Amniotic epithelial cell (primary cell): ENCODE data around the gene MYO1F.

Source experiments
- DNase-seq: peaks from one replicate; pipeline ENCODE4 v3.0.0-alpha.2; 2010; ENCODE audit warnings: low read depth

Gene MYO1F

DNA sequence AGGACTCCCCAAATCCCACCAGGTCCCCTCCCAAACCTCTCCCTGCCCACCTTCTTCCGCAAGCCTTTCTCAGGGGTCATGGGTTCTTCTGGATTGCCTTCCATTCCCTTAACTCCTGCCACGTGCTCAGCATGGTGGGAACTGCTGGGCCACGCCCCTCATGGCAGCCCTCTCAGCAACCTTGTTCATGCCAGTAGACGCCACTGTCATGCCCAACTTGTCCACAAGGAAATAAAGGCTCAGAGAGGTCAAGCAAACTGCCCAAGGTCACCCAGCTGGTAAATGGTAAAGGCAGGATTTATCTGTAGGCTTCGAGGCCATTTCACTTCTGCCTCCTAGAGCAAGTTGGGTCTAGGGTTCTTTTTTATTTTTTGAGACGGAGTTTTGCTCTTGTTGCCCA is 85.7 kb downstream of the MYO1F start:
- no peak for DNase-seq

DNA sequence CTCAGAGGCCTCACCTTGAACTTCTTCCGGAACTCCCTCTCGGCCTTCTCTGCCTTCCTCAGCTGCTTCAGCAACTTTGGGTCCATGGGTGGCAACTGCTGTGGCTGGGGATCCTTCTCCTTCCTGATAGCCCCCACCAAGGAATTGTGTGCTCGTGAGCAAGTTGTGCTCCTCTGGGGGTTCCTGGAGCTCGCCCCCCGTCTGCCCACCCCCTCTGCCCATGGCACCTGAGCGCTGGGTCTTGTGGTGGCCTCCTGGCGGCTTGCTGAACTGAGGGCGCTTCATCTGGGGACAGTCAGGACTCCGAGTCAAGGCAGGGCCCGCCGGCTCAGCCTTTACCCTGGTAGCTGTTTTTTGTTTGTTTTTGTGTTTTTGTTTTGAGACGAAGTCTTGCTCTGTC is 86.4 kb downstream of the MYO1F start:
- DNase-seq = no peak

DNA sequence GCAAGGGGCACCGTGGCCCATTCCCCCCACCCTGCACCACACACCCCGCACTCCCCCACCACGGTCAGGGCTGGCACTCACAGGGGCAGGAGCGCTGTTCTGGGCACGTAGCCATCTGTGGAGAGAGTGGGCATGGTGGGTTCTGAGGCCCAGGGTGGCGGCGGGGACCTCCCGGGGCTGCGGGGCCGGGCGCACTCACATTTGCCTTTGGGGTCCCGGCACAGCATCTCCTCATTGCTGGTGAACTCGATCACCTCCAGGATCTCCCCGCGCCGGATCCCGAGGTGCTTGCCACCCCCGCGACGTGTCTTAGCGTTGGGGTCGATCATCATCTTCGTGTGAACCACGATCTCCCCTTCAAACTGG is 86.9 kb downstream of the MYO1F start:
- DNase-seq = no peak

DNA sequence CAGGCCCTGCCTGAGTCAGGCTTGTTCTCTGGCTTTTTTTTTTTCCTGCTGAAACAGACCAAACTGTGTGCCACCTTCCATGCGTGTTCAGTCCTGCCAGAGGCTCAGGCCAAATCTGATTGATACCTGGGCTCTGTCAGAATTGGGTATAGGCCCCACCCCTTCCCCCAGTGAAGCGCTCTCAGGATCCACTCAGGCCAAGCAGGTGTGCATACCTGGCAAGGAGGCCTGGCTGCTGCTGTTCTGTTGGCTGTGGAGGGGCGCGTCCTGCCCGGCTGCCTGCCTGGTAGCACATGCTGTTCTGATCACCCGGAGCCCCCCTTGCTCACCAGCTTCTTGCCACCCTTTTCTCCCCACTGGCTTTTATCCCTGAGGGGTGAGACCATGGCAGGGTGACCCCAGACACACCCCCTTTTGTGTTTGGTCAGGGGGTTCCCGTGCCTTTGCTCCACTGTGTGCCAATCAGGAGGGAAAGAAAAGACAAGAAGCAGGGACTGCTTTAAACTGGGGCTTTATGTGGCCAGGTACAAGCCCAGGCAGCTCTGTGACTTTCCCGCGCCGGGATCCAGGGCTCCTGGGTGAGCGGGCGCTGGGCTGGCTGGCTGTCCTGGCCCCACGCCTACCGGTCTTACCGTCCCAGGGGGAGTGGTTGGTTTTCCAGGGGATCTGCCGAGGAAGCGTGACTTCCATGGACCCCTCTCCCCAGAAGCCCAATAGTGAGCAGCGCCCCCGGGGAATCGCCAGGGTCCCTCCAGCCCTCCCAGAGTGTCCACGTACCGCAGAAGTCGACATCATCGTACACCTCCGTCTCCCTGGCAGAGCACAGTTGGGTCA is 87.5 kb downstream of the MYO1F start:
- DNase-seq = no peak

DNA sequence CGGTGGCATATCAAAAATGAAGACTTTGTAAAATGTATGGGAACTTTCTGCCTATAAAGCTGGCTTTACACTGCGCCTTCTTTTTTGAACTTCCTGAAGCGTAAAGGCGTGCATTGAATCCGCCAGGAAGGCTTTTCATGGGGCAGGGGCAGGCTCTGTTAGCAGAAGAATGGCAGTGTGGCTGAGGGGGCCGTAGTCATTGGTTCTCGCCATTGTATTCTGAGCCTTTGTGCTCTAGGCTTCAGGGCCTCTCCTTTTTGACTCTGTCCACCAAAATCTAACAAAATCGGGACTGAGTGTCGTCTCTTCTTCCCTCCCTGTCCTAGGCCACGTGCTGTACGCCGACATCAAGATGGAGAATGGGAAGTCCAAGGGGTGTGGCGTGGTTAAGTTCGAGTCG is 88.9 kb downstream of the MYO1F start:
- no peak for DNase-seq

DNA sequence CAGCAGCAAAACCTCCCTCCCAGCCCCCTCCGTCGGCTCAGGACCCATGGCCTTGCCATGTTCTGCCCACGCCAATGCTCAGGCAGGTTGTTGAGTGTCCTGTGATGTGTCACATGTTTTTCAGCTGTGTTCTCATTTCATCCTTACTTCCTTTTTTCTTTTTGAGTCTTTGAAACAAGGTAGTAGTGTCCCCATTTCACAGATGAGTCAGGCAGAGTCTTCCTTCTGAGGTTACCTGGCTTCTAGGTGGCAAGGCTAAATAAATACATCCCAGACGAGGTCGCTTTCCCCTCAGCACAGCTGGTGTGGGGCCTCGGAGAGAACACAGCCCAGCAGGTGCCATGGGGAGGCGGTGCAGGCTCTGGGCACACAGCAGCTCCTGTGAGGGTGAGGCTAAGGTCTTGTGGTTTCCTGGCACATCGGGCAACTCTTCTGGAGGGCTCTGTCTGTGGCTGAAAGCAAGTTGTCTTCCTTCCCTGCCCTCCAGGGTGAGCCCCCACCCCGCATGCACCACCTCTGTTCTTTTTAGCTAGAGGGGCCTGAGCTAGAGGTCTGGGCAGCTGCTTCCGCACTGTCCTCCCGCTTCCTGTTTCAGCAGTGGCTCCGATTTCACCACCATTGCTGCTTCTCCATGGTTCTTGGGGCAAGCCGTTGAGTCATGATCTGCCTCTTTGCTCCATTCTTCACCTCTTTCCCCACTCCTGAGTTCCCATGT is 89.9 kb downstream of the MYO1F start:
- DNase-seq = peak; percentile 36

DNA sequence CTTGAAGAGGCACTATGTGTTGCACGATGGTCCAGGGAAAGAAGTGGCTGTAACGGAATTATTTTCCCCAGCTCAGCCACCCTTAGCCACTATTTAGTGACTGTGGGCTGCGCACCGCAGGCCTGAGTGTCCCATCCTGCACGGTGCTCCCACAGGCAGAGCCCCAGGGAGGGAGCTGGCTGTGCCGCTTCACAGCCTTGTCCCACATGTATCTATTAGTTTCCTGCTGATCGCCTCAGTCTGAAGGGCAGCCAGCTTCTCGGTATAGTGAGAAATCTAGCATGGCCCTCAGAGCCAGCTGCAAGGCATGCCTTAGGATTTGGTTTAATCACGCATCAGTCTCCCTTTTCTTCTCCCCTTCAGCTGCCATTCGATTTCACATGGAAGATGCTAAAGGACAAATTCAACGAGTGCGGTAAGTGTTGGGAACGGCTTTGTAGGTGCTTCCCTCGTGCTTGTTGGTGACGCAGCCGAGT is 90.5 kb downstream of the MYO1F start:
- DNase-seq = no peak

DNA sequence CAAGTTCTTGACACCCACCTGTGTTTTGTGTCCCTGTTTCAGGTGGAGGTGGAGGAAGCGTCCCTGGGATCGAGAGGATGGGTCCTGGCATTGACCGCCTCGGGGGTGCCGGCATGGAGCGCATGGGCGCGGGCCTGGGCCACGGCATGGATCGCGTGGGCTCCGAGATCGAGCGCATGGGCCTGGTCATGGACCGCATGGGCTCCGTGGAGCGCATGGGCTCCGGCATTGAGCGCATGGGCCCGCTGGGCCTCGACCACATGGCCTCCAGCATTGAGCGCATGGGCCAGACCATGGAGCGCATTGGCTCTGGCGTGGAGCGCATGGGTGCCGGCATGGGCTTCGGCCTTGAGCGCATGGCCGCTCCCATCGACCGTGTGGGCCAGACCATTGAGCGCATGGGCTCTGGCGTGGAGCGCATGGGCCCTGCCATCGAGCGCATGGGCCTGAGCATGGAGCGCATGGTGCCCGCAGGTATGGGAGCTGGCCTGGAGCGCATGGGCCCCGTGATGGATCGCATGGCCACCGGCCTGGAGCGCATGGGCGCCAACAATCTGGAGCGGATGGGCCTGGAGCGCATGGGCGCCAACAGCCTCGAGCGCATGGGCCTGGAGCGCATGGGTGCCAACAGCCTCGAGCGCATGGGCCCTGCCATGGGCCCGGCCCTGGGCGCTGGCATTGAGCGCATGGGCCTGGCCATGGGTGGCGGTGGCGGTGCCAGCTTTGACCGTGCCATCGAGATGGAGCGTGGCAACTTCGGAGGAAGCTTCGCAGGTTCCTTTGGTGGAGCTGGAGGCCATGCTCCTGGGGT is 91.5 kb downstream of the MYO1F start:
- no peak for DNase-seq

DNA sequence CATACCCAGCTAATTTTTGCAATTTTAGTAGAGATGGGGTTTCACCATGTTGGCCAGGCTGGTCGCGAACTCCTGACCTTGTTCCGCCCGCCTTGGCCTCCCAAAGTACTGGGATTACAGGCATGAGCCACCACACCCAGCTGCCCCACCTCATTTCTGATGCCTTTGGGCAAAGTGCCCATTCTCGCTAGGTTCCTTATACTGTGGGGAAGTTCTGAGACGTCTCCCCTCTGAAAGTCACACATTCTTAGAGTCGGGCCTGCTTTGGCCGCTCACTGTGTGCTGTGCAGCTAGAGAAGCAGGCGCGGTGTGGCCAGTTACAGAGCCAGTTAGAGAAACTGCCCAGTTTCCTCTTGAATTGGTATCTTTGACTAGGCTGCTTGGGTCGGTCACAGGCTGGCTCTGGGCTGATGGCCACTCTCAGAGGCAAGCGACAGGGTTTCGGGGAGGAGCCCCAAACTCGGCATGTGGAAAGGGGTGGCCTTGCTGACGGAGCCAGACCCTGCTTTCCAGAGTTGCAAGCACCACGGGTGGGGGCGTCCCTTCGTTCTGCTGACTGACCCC is 92.8 kb downstream of the MYO1F start:
- DNase-seq = no peak

DNA sequence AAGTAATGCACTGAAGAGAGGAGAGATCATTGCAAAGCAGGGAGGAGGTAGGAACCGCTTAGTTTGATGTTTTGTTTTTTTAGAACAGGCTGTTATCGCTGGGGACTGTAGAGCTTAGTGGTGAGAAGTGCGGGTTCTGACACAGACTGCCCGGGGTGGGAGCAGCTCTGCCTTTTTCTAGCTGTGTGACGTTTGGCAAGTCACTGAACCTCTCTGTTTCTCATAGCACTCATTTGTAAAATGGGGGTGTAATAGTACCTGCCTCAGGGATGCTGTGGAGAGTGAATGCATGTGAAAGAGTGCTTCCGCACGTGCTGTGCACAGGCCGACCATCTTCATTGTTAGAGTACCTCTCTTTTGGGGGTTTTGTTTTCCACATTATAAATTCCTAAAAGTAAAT is 94.1 kb downstream of the MYO1F start:
- no peak for DNase-seq

DNA sequence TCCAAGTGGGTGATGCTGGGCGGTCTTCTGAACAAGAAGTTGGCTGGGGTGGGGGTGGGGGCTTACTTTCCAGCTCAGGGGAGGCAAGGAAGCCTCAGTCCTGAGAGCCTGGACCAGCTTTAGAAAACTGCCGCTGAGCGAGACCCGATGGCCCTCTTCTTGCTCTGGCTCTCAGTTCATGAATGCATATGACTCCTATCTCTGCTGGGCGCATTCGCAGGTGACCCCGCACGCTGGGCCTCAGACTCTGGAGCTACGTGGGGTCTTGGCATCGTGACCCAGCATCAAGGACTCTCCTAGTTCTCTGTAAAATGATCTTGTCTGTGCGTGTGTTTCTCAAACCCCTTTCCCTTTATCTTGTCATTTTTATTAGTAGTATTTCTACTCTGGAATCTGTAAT is 94.5 kb downstream of the MYO1F start:
- DNase-seq = no peak

DNA sequence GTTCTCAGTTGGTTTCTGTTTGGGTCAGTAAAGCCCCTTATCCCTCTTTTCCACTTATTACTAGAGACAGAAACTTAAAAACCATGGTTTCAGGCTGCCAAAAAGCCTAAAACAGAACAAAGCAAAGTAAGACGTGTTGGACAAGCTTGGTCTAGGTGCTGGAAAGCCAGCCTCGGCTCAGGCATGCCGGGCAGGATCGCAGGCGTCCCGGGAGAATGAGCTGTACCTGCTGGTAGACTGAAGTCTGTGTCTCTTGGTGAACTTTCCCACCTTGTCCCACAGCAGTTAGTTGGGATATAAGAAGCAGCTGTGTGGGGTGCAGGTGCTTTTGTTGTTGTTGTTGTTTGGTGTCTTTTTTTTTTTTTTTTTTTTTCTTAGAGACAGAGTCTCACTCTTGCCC is 95.6 kb downstream of the MYO1F start:
- DNase-seq = no peak

DNA sequence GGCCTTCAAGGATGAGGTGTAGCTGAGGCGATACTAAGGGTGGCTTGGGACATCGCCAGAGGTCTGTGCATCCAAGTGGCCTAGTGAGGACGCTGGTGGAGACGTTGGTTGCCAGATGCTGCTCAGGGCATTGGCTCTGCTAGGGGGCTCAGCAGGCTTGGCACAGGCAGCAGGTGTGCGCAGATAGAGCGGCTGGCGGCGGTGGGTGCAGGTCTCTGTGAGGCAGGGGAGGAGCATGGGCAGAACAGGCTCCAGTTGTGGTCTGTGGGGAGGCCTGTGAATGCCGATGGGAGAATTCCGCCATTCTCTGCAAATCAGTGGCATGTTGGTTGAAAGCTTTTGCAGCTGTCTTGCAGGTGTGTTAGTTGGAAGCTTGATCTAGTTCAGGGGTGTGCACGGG is 96.0 kb downstream of the MYO1F start:
- DNase-seq = peak; percentile 36

DNA sequence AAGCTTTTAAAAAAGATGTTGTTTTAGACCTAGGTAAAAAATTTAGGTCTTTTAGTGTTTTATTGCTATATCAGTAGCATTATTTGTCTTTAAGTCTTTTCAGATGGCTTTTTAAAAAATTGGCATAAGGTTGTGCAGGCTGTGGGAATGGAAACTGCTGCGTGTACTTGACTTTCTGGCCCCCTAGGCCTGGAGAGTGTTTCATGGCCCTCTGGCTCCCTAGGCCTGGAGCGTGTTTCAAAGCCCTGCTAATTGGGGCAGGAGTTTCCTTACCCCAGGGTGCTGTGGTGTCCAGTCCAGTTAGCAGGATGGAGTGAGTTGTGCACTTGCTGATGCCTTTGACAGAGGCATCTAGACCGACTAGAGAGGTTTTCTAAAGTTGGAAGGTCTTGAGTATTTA is 98.6 kb downstream of the MYO1F start:
- DNase-seq = no peak

DNA sequence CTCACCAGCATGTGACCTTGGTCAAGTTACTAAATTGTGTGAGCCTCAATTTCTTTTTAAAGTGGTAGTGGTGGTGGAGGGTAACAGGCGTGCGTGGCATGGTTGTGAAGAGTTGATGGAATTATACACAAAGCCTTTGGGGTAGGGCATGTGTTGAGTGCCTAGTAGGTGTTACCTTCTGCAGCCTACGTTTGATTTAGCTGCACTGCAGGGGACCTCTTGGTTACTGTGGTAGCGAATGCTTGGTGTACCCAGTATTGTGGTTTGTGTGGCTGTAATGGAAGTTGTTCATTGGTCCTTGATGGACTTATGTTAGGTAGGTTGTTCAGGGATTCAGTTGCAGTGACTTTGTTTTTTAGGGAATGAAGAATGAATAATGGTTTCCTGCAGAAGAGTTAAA is 99.4 kb downstream of the MYO1F start:
- no peak for DNase-seq

DNA sequence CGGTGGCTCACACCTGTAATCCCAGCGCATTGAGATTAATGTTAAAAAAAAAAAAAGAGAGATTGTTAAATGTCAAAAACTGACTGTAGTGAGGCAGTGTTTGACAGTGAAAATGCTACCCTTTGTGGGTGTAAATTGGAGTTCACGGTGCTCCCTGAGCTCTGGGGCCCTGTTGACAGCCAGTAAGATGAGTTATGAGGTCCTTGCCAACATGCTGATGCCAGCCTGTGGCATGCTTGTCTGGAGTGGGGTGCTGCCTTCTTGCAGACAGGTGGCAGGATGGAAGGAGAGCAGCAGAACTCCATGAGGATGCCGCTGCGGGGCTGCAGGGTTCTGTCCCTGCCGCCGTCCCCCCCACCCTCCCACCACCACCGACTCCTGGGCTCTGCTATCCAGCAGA is 100.7 kb downstream of the MYO1F start:
- no peak for DNase-seq

DNA sequence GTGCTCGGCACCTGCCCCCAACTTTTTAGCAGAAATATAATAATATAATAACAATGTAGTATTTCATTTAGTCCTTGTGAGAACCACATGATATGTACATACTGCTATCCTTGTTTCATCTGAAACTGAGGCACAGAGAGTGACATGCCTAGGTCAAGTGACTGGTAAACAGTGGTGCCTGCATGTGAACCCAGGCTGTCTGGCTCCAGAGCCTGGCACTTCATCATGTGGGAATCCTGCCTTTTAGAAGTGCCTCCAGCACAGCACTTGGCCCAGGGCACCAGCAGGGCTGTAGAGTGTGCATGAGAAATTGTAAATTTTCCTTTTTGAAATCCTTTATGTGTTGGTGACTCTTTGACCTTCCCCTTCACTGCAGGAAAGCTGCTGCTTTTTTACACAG is 102.2 kb downstream of the MYO1F start:
- no peak for DNase-seq

DNA sequence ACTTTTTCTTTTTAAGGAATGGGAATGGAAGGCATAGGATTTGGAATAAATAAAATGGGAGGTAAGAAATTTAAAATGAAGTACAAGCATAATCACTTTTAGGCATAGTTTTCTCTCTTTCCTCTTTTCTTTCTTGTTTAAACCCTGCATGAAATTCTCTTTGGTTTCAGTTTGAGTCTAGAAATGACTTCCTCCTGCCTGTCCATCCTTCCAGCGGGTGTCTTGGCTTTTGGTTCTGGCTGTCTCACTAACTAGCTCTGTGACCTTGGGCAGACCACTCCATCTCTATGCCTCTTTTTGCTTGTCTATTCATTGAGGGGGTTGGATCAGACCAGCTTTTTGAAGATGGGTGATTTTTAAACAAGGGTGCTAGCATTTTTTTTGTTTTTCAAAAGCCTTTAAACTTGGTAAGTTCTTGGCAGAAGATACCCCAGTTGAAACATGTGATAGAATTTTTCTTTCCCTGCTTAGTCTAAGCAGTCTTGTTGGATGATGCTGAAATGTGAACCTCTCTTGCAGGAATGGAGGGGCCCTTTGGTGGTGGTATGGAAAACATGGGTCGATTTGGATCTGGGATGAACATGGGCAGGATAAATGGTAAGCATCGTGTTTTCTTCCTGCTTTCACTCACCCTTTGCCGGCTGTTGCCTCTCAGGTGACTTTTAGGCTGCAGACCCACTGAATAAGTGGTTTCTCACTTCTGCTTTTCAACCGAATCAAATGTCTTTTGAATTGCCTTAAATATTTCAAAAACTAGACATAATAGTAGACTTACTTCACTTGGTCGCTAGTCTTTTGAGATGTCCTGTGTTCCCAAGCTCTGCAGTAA is 103.4 kb downstream of the MYO1F start:
- DNase-seq = no peak
